Stomach (tissue), 4 donors: ENCODE results near the gene CDYL.

Source experiments
- CTCF ChIP-seq, 7 experiments: fragments of 450-650 bp in 4 of 7; fragments of 200-600 bp in 3 of 7; sonication (generic) in 3 of 7; IDR thresholded peaks; one replicate each; pipeline ENCODE4 v1.5.1; 2016 to 2019; ENCODE audit warnings: antibody characterized with exemption in 7 of 7, control low read depth in 2 of 7, mild to moderate bottlenecking in 1 of 7
- EP300 ChIP-seq: sonication (generic); formaldehyde crosslinking; IDR thresholded peaks from one replicate; pipeline ENCODE4 v1.6.1; 2017; ENCODE audit warnings: antibody characterized with exemption
- POLR2A ChIP-seq, 4 donors: fragments of 450-650 bp; IDR thresholded peaks; one replicate each; pipeline ENCODE4 v1.6.1; 2016; ENCODE audit warnings: antibody characterized with exemption in 4 of 4, control low read depth in 2 of 4, mild to moderate bottlenecking in 1 of 4, moderate library complexity in 1 of 4
- POLR2AphosphoS5 ChIP-seq, 3 donors: sonication (generic); formaldehyde crosslinking; IDR thresholded peaks; one replicate each; pipeline ENCODE4 v1.6.1; 2016; ENCODE audit warnings: antibody characterized with exemption in 3 of 3

DNA sequence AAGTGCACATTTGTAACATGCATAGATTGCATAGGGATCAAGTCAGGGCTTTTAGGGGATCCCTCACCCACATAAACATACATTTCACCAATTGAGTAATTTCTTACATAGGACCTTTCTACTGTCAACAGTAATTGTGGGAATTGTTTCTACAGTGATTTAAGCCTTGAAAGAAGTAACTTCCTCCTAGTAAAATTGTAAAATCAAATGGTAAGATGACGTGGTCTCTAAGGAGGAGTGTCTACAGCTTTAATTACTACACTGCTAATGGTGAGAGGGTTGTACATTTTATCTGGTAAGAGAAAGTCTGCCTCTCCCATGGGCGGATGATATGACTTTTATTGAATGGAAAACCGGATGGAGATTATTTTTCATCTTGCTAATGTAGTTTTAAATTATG lies 129.6 kb downstream of the CDYL start:
- TF ChIP-seq CTCF (IDR thresholded peaks at IDR 0.05) (no peak), EP300 (no peak), POLR2A (IDR thresholded peaks at IDR 0.05) (no peak), POLR2AphosphoS5 (IDR thresholded peaks at IDR 0.05) (no peak)
